GM21447 (cell line): ENCODE measurements around the gene C12orf75.
"Not testable (repeated sequence)": the region's sequence is repeated elsewhere in the genome, so short reads cannot be mapped to it uniquely, and the experiment has no call there.

Experiments used
- ATAC-seq: cut with Tn5 transposase; IDR thresholded peaks from one replicate; pipeline ENCODE4 v1.9.1; 2021; ENCODE audit not compliant: unreplicated experiment

The C12orf75 gene

GRCh38 chr12:105330283-105330930, at the start of gene C12orf75:
C12orf75 (plus strand) TSS chr12:105330691; CDS start chr12:105330892, 201 bp downstream.
- ATAC-seq: peak; percentile 72

DNA sequence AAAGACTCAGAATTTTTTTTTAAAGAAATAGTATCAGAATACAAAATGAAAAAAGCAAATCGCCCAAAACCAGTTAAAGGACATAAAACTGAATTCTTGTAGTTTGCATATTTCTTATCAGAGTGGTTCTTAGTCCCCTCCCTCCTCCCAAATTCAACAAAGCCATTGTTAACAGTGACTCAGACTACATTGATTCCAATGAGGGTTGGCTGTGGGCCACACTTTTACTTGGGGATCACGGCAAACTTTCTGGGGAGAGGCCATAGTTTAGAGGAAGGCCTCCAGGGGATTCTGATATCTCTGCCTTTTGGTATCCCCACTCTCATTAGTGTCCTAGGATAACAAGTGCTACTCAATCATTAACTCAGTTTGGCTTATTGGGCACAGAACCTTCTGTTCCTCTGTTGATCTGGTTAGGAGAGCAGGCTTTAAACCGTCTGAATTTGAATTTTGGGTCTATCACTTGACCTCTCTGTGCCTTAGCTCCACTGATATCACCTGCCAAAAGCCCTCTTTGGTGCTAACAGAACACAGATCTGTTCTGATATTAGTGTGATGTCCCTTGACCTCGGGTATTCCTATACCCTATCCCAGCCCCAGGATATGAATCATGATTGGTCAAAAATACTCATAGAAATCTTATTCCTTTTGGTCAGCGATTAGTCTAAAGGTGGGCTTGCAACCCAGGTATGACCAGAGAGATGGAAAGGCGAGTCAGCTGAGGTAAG, 49.4 kb upstream of the C12orf75 start:
- no peak for ATAC-seq

DNA sequence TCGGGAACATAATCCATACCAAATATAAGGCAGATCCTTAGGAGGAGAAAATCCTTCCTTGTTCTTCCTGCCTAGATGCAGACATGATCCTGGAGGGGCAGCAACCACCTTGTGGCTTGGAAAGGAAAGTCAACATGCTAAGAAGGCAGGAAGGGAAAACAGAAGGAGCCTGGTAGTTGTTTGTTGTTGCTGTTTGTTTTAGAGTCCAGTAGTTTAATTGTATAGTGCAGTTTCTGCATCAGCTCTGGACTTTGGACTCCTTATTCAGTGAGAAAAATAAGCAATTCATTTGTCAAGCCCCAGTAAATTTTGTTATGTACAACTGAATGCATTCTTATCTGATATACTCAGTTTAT, 48.8 kb upstream of the C12orf75 start:
- ATAC-seq: no peak

DNA sequence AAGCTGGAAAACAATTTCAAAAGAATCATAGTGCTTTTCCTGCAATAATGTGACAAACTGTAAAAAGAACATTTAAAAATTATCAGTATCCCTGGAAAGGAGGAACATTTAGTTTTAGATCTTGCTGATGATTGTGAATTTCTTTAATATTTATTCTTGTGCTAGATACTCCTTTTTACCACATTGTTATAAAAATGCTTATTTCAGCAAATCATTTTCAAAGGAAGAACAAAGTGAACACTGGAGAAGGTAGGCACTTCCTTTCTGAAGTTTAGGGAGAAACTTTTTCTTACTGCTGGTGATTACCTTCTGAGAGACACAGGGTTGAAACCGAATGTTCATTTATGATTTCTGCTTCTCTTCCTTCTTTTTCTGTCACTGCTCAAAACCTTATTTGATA, 45.1 kb upstream of the C12orf75 start:
- no peak for ATAC-seq

GRCh38 chr12:105287408-105287807, 43.1 kb upstream of the C12orf75 start:
- no peak for ATAC-seq

DNA sequence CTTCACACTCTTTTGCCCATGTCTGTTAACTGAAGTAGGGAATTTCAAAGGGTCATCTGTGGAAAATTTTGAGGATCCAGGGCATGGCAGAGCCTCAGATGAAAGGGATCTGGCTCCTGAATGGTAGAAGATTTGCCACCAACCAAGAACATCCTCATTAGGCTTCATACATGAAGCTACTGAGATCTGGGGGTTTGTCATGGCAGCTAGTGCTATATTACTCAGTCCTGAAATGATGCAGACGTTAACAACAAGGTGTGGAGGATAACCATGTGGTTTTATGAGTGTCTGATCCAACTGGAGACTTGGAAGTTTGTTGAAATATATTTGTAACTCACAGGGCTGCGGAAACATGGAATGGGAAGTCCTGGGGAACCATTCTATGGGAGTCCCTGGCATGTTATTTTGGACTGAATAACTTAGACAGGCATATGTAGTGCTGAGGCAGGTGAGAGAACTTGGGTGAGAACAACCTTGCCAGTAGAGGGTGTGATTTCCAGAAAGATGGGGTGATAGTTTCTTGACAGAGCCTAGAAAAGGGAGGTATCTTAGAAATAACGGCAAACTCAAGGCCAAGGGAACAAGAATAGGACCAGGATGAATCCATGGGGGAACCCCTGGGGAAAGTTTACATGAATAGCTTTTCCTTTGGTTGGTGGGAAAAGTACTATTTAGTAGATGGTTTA, 42.0 kb upstream of the C12orf75 start:
- ATAC-seq: no peak

- no peak for ATAC-seq
Measured at GRCh38 chr12:105289114-105289904, 41.2 kb upstream of the C12orf75 start.

GRCh38 chr12:105291531-105291930, 39.0 kb upstream of the C12orf75 start:
- ATAC-seq: no peak

- ATAC-seq: no peak
Measured at GRCh38 chr12:105292705-105293104, 37.8 kb upstream of the C12orf75 start.

GRCh38 chr12:105293187-105293586, 37.3 kb upstream of the C12orf75 start:
- no peak for ATAC-seq

- ATAC-seq: no peak
Measured at GRCh38 chr12:105294161-105294560, 36.3 kb upstream of the C12orf75 start.

DNA sequence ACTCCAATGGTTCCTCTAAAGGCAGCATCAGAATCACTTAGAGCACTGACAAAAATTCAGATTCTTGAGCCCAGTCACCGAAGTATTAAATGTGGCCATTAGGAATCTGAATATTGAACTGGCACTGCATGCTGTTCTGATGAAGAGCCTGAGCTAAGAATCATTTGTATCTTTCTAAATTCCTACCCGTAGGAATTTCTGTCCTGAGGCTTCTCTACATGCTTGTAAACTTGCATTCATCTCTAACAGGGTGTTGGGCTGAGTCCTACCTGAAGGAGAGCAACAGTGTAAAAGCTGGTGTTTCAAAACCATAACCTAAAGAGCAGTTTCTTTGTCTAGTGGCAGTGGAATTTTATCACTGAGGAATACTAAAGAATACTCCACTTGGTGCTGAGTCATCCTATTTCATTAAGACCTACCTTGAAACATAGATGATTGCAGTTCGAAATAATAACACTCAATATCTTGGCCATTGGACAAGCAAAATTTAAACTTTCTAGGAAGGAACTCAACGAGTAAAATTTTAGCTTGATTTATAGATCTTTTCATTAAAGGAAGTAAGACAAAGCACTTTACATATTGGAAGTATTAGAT, 35.5 kb upstream of the C12orf75 start:
- ATAC-seq: no peak

GRCh38 chr12:105296116-105297089, 34.1 kb upstream of the C12orf75 start:
- no peak for ATAC-seq

DNA sequence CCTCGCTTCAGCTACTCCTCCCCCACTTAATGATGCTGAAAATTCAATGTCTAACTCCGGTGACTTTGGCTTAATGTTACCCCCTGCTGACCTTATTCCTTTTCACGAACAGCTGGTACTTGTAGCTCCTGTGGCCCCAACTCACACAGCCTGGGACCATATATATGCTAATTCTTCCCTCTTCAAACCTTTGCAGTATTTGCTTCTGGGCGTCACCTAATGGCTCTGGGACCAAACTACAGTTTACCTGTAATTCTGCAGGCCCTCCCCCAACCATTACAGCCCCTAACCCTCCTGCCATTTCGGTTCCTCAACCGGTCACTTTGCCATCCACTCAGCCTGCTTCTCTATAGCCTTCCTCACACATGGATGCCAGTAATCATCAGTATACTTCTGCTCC, 29.6 kb upstream of the C12orf75 start:
- no peak for ATAC-seq

DNA sequence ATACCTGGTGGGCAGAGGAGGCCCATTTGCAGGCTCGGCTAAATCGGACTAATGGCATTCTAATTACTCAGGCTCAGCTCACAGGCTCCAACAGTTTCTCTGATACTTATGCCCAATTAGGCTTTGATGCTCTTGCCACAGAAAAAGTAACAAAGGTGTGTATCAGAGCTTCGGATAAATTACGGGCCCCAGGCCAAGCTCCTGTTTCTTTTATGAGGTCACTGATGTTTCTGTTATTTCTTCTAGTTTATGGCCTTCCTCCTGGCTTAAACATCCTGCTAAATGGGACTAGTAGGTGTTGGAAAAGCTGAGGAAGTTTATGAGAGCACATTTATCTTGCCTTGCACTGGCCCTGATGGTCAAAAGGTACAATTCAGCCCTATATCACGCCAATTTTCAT, 28.8 kb upstream of the C12orf75 start:
- ATAC-seq: no peak

DNA sequence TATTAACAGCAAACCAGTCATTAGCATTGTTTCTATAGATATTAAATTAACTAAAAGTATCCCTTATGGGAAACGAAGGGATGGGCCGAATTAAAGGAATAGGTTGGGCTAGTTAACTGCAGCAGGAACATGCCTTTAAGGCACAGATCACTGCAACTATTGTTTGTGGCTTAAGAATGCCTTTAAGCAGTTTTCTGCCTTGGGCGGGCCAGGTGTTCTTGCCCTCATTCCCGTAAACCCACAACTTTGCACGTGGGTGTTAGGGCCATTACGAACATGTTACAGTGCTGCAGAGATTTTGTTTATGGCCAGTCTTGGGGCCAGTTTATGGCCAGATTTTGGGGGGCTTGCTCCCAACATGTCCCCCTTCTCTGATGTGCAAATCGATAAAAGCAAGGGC, 27.5 kb upstream of the C12orf75 start:
- not testable (repeated sequence) for ATAC-seq

GRCh38 chr12:105304626-105305025, 25.9 kb upstream of the C12orf75 start:
- not testable (repeated sequence) for ATAC-seq

GRCh38 chr12:105307601-105308314, 22.7 kb upstream of the C12orf75 start:
- ATAC-seq: not testable (repeated sequence)

GRCh38 chr12:105308839-105309238, 21.7 kb upstream of the C12orf75 start:
- not testable (repeated sequence) for ATAC-seq
